Prostate gland (tissue), 2 donors: ENCODE data around the gene CHRNA1. TPM values are rescaled to one million over a fixed set of nuclear protein-coding genes. Genes with fewer than 3 reads are reported as not detected.
A peak's percentile ranks its signal among the peaks of the same experiment; 100 is the strongest.

Experiments used
- DNase-seq: peaks from one replicate; pipeline ENCODE4 v3.0.0-alpha.2; 2019; ENCODE audit warnings: low spot score
- H3K27ac ChIP-seq, 2 donors: fragments of 200-600 bp; sonication (generic); 2 replicates each; pipeline ENCODE4 v1.5.1; 2017 to 2019
- H3K27me3 ChIP-seq: fragments of 200-600 bp; sonication (generic); replicated peaks from 2 replicates; pipeline ENCODE4 v1.5.1; 2019; ENCODE audit not compliant: insufficient read depth
- H3K36me3 ChIP-seq, 2 donors: fragments of 200-600 bp; sonication (generic); 1 replicate in 1 of 2; 2 replicates in 1 of 2; pipeline versions ENCODE4 v1.5.1 to v1.8.1; 2017 to 2019
- H3K4me1 ChIP-seq: fragments of 200-600 bp; sonication (generic); replicated peaks from 2 replicates; pipeline ENCODE4 v1.5.1; 2019
- H3K4me3 ChIP-seq, 2 donors: fragments of 200-600 bp; sonication (generic); 2 replicates each; pipeline ENCODE4 v1.5.1; 2017 to 2019
- H3K9me3 ChIP-seq: fragments of 200-600 bp; sonication (generic); 2 replicates; pipeline ENCODE4 v1.5.1; 2017
- CTCF ChIP-seq, 4 experiments: fragments of 200-600 bp in 2 of 4; fragments of 450-650 bp in 2 of 4; sonication (generic) in 2 of 4; IDR thresholded peaks; 1 replicate in 3 of 4; 2 replicates in 1 of 4; pipeline ENCODE4 v1.5.1; 2016 to 2019; ENCODE audit warnings: antibody characterized with exemption in 4 of 4, mild to moderate bottlenecking in 2 of 4, moderate library complexity in 2 of 4
- POLR2A ChIP-seq: fragments of 450-650 bp; IDR thresholded peaks from one replicate; pipeline ENCODE4 v1.6.1; 2016; ENCODE audit warnings: antibody characterized with exemption, mild to moderate bottlenecking
- POLR2AphosphoS5 ChIP-seq: sonication (generic); formaldehyde crosslinking; IDR thresholded peaks from one replicate; pipeline ENCODE4 v1.6.1; 2017; ENCODE audit warnings: antibody characterized with exemption
- WGBS: methylation state at CpG from one replicate; pipeline ENCODE4 v1.1.5; 2018; 5-methylcytosine and 5-hydroxymethylcytosine counted together
- intact Hi-C: fragments of 100-400 bp; cut with DNase I; formaldehyde crosslinking; loops from one replicate; pipeline ENCODE4 v1.14.2; 2022
- total RNA-seq, 2 donors: library from RNA; depleted of rRNA; stranded (reverse); fragments of >200 nt; gene quantifications; one replicate each; pipeline ENCODE4 v1.1.0, GENCODE V29; 2016

CHRNA1 gene
- total RNA-seq, 2 donors from 2014 or later, result 4.0 TPM; not detected in 1

DNA sequence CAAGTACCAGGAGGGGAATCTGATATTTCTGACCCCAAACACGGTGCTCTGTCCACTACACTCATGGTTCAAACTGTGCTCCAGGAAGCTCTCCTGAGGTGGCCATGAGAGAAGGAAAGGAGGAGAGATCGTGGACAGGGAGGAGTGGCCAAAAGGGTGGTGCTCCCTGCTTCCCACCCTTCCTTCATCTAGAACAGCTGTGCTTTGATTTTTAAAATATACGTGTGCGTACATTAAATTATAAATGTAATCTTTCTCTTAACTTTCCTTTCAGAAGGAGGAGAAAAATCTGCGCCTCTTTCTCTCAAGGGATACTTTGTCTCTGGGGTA, 8.2 kb upstream of the CHRNA1 start:
- intact Hi-C loops, result no loop called here
- no peak overlapping the region for H3K4me3 ChIP-seq
- no peak overlapping the region for H3K27ac ChIP-seq
- no peaks in the 10 kb centered on the region for H3K36me3 ChIP-seq
- no peaks in the 10 kb centered on the region for H3K4me1 ChIP-seq
- no peak for DNase-seq
- no peaks in the 10 kb centered on the region for H3K9me3 ChIP-seq
- WGBS, result 70% methylated on average over 5 of the region's 5 CpGs
- no peaks in the 10 kb centered on the region for H3K27me3 ChIP-seq
- TF ChIP-seq POLR2A (no peak), CTCF (IDR thresholded peaks at IDR 0.05) (no peak), POLR2AphosphoS5 (no peak)

GRCh38 chr2:174771631-174772471, 7.6 kb upstream of the CHRNA1 start:
- Histone ChIP-seq H3K4me3 (no peak overlapping the region), H3K9me3 (no peaks in the 10 kb centered on the region), H3K27ac (no peak overlapping the region), H3K4me1 (no peaks in the 10 kb centered on the region), H3K27me3 (no peaks in the 10 kb centered on the region), H3K36me3 (no peaks in the 10 kb centered on the region)
- intact Hi-C loops, result loop anchor here (1.0 kb wide), 1 partner anchor 214 kb away; no protein-coding TSS in a partner anchor
- peak; percentile 48 for DNase-seq
- 32% methylated on average over 14 of the region's 14 CpGs for WGBS
- TF ChIP-seq POLR2A (no peak), POLR2AphosphoS5 (no peak), CTCF (IDR thresholded peaks at IDR 0.05) (peak; percentile 40 to 84 (median 72))

GRCh38 chr2:174771136-174771535, 6.9 kb upstream of the CHRNA1 start:
- no peaks in the 10 kb centered on the region for H3K4me1 ChIP-seq
- WGBS, result 65% methylated on average over 3 of the region's 3 CpGs
- H3K9me3 ChIP-seq, result no peaks in the 10 kb centered on the region
- no peaks in the 10 kb centered on the region for H3K27me3 ChIP-seq
- intact Hi-C loops, result loop anchor here (1.0 kb wide), 1 partner anchor 215 kb away; no protein-coding TSS in a partner anchor
- no peak overlapping the region for H3K27ac ChIP-seq
- H3K36me3 ChIP-seq, result no peaks in the 10 kb centered on the region
- DNase-seq, result no peak
- TF ChIP-seq POLR2A (no peak), CTCF (IDR thresholded peaks at IDR 0.05) (no peak), POLR2AphosphoS5 (no peak)
- H3K4me3 ChIP-seq, result no peak overlapping the region

GRCh38 chr2:174768557-174768956, 4.3 kb upstream of the CHRNA1 start:
- no peak for TF ChIP-seq POLR2AphosphoS5
- no peak for TF ChIP-seq POLR2A
- TF ChIP-seq CTCF (IDR thresholded peaks at IDR 0.05), result no peak
- H3K36me3 ChIP-seq, result no peaks in the 10 kb centered on the region
- no peaks in the 10 kb centered on the region for H3K4me1 ChIP-seq
- H3K27ac ChIP-seq, result no peak overlapping the region
- H3K27me3 ChIP-seq, result no peaks in the 10 kb centered on the region
- 82% methylated on average over 9 of the region's 9 CpGs for WGBS
- DNase-seq, result no peak
- no peaks in the 10 kb centered on the region for H3K9me3 ChIP-seq
- H3K4me3 ChIP-seq, result no peak overlapping the region
- intact Hi-C loops, result no loop called here

- intact Hi-C loops, result no loop called here
- TF ChIP-seq POLR2A (no peak), POLR2AphosphoS5 (no peak), CTCF (IDR thresholded peaks at IDR 0.05) (no peak)
Observed at GRCh38 chr2:174766271-174766670, 2.0 kb upstream of the CHRNA1 start.

More at GRCh38 chr2:174766271-174766670, 2.0 kb upstream of the CHRNA1 start:
- Histone ChIP-seq H3K4me1 (no peaks in the 10 kb centered on the region), H3K27me3 (no peaks in the 10 kb centered on the region), H3K27ac (no peak overlapping the region), H3K36me3 (no peaks in the 10 kb centered on the region), H3K4me3 (no peak overlapping the region), H3K9me3 (no peaks in the 10 kb centered on the region)
- 48% methylated on average over 1 of the region's 1 CpG for WGBS
- no peak for DNase-seq
